Measurements from ENCODE around the gene CDC73.

GRCh38 chr1:193285641-193286040, 163.8 kb downstream of the CDC73 start:
- TF ChIP-seq POLR2A (IDR thresholded peaks at IDR 0.05; ENCODE audit: low read length) (no peak), GATA1 (IDR thresholded peaks at IDR 0.05; ENCODE audit: low read depth, low read length) (no peak)

Data from erythroblast (primary cell).